GM19452 (cell line): ENCODE measurements around the gene HPN.
"Not testable (repeated sequence)": the region's sequence is repeated elsewhere in the genome, so short reads cannot be mapped to it uniquely, and the experiment has no call there.

Experiments
- ATAC-seq: cut with Tn5 transposase; IDR thresholded peaks from one replicate; pipeline ENCODE4 v1.9.1; 2021; ENCODE audit not compliant: unreplicated experiment

The HPN gene

GRCh38 chr19:35027009-35027408 is 14.5 kb upstream of the HPN start:
- no peak for ATAC-seq

- ATAC-seq: no peak
Observed at GRCh38 chr19:35027851-35028599, 13.5 kb upstream of the HPN start.

GRCh38 chr19:35028600-35028885 is 13.0 kb upstream of the HPN start:
- ATAC-seq: not testable (repeated sequence)

GRCh38 chr19:35029275-35029736 is 12.2 kb upstream of the HPN start:
- not testable (repeated sequence) for ATAC-seq

- ATAC-seq: no peak
Observed at GRCh38 chr19:35029737-35030256, 11.7 kb upstream of the HPN start.

GRCh38 chr19:35030257-35031071 is 11.1 kb upstream of the HPN start, which contains the start of gene SCN1B:
Gene SCN1B, plus strand, starts transcription at chr19:35030470. Its CDS starts 351 bp downstream, at chr19:35030821.
- ATAC-seq: no peak

GRCh38 chr19:35031072-35031881 is 10.2 kb upstream of the HPN start:
- no peak for ATAC-seq

GRCh38 chr19:35032356-35032865 is 9.1 kb upstream of the HPN start:
- no peak for ATAC-seq

- no peak for ATAC-seq
Observed at GRCh38 chr19:35033067-35034004, 8.2 kb upstream of the HPN start.

GRCh38 chr19:35034005-35034502 is 7.5 kb upstream of the HPN start:
- ATAC-seq: no peak

GRCh38 chr19:35034588-35035382 is 6.7 kb upstream of the HPN start:
- ATAC-seq: no peak

GRCh38 chr19:35037716-35038622 is 3.6 kb upstream of the HPN start:
- ATAC-seq: no peak

- ATAC-seq: no peak
Observed at GRCh38 chr19:35038623-35039512, 2.7 kb upstream of the HPN start.

- ATAC-seq: no peak
Observed at GRCh38 chr19:35039881-35040825, 1.4 kb upstream of the HPN start.

GRCh38 chr19:35040826-35041547 is 534 bp upstream of the HPN start:
- no peak for ATAC-seq
